ENCODE measurements around the gene ACTRT2.

- TF ChIP-seq EZH2 (IDR thresholded peaks at IDR 0.05; ENCODE audit: borderline replicate concordance) (no peak), CTCF (IDR thresholded peaks at IDR 0.05; ENCODE audit: poor library complexity) (no peak)
Observed at GRCh38 chr1:3049905-3050304, 28.6 kb downstream of the ACTRT2 start.

Measured in hepatocyte (in vitro differentiated cells).